ENCODE measurements around the gene LCT. TPM values are rescaled to one million over a fixed set of nuclear protein-coding genes. Genes with fewer than 3 reads are reported as not detected.

Gene LCT
- total and polyA plus RNA-seq, 2 of the 13 experiments (the other 11 are each of a cell fraction or from before 2014, with no cell fraction given), result not detected

- FAIRE-seq (no peak), DNase-seq (ENCODE audit: low spot score) (no peak), ATAC-seq (peak; percentile 64)
- Histone ChIP-seq H3K79me2 (ENCODE audit: insufficient read depth, low read length) (no peaks in the 10 kb centered on the region), H4K20me1 (ENCODE audit: insufficient read depth, low read length) (no peaks in the 10 kb centered on the region), H3K27ac (ENCODE audit: extremely low read length, insufficient read depth, low read length) (no peak overlapping the region), H3K36me3 (replicated peaks in 1 of 2; ENCODE audit: control insufficient read depth in 1 of 2, insufficient read depth in 2 of 2, low read length in 2 of 2) (no peaks in the 10 kb centered on the region), H3K27me3 (ENCODE audit: control insufficient read depth in 1 of 2, insufficient read depth in 2 of 2, low read length in 2 of 2) (peaks cover 0 to 12% of the 10 kb centered on the region in 2 experiments; a peak in 3 of 5 replicates), H3K9ac (ENCODE audit: insufficient read depth, low read depth, low read length) (no peak overlapping the region), H3K4me3 (replicated peaks in 1 of 3; ENCODE audit: insufficient read depth in 1 of 3, low read depth in 2 of 3, low read length in 3 of 3) (peak overlapping the region in 1 of 3 experiments; percentile 2; a peak in 1 of 6 replicates), H3K4me1 (ENCODE audit: insufficient read depth, low read length) (no peaks in the 10 kb centered on the region), H3K9me3 (ENCODE audit: low read length) (no peaks in the 10 kb centered on the region; the same call in 1 of the 2 replicates), H3K4me2 (ENCODE audit: low read depth, low read length) (no peak overlapping the region), H2AFZ (ENCODE audit: low read length) (no peak overlapping the region)
- TF ChIP-seq HNF4G (IDR thresholded peaks at IDR 0.05; ENCODE audit: borderline replicate concordance, low read depth, low read length) (no peak), HNF4G (CRISPR knock-in tag; IDR thresholded peaks at IDR 0.05; ENCODE audit: borderline replicate concordance, low read depth) (no peak), HNRNPL (IDR thresholded peaks at IDR 0.05; ENCODE audit: low read depth, low read length) (no peak), KLF6 (CRISPR knock-in tag; IDR thresholded peaks at IDR 0.05) (no peak), GLI4 (CRISPR knock-in tag; IDR thresholded peaks at IDR 0.05; ENCODE audit: borderline replicate concordance) (no peak), ARID4A (CRISPR knock-in tag; IDR thresholded peaks at IDR 0.05; ENCODE audit: borderline replicate concordance) (no peak), FOXA3 (CRISPR knock-in tag; IDR thresholded peaks at IDR 0.05) (no peak), KLF11 (CRISPR knock-in tag; IDR thresholded peaks at IDR 0.05) (no peak), NFYB (CRISPR knock-in tag; IDR thresholded peaks at IDR 0.05) (no peak), MBD4 (IDR thresholded peaks at IDR 0.05; ENCODE audit: borderline replicate concordance, low read length) (no peak), ZNF451 (CRISPR knock-in tag; IDR thresholded peaks at IDR 0.05) (no peak), ZBTB2 (CRISPR knock-in tag; IDR thresholded peaks at IDR 0.05; ENCODE audit: low read depth) (no peak), YY1 (IDR thresholded peaks at IDR 0.05; ENCODE audit: insufficient read depth, insufficient replicate concordance, low read depth, low read length) (no peak), RXRB (CRISPR knock-in tag; IDR thresholded peaks at IDR 0.05; ENCODE audit: borderline replicate concordance) (no peak), DMTF1 (CRISPR knock-in tag; IDR thresholded peaks at IDR 0.05) (no peak), TAF15 (IDR thresholded peaks at IDR 0.05; ENCODE audit: low read depth, low read length, poor library complexity, severe bottlenecking) (no peak)
- 31% methylated on average over 6 of the region's 11 CpGs for WGBS (ENCODE audit: low lambda C conversion rate)
- in situ Hi-C loops (cut with HindIII; ENCODE audit: extremely low pct_ligation_motif_present, low pct_unique_long_range_greater_than_20kb) (no loop called here), intact Hi-C loops (cut with micrococcal nuclease; ENCODE audit: unreplicated experiment) (no loop called here)
- CTCF ChIA-PET (ENCODE audit: low intra/inter-chr PET ratio, low total read pairs), result no interaction called here
- no TSS peak for BruUV-seq (replicated peaks)
- POLR2A ChIA-PET, result no interaction called here
Measured at GRCh38 chr2:135825550-135826176, 11.3 kb downstream of the LCT start.

All from HepG2 (cell line).